HG03442 (cell line): ENCODE results near the gene YJU2.
"Not testable (repeated sequence)": the region's sequence is repeated elsewhere in the genome, so short reads cannot be mapped to it uniquely, and the experiment has no call there.

ENCODE experiments used
- ATAC-seq: cut with Tn5 transposase; IDR thresholded peaks from one replicate; pipeline ENCODE4 v1.9.1; 2021; ENCODE audit warnings: mild to moderate bottlenecking, moderate library complexity; ENCODE audit not compliant: unreplicated experiment

Gene YJU2

DNA sequence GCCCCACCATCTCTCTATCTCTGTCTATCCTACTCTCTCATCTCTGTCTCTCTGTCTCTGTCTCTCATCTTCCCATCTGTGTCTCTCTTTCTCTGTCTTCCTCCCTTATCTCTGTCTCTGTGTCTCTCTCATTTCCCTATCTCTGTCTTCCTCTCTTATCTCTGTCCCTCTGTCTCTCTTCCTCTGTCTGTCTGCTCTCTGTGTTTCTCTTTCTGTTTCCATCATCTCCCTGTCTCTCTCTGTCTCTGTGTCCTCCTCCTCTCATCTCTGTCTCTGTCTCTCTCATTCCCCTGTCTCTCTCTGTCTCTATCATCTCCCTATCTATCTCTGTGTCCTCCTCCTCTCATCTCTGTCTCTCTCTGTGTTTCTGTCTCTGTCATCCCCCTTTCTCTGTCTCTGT is 19.1 kb upstream of the YJU2 start:
- no peak for ATAC-seq

- ATAC-seq = no peak
Observed at GRCh38 chr19:4228765-4229178, 18.1 kb upstream of the YJU2 start.

DNA sequence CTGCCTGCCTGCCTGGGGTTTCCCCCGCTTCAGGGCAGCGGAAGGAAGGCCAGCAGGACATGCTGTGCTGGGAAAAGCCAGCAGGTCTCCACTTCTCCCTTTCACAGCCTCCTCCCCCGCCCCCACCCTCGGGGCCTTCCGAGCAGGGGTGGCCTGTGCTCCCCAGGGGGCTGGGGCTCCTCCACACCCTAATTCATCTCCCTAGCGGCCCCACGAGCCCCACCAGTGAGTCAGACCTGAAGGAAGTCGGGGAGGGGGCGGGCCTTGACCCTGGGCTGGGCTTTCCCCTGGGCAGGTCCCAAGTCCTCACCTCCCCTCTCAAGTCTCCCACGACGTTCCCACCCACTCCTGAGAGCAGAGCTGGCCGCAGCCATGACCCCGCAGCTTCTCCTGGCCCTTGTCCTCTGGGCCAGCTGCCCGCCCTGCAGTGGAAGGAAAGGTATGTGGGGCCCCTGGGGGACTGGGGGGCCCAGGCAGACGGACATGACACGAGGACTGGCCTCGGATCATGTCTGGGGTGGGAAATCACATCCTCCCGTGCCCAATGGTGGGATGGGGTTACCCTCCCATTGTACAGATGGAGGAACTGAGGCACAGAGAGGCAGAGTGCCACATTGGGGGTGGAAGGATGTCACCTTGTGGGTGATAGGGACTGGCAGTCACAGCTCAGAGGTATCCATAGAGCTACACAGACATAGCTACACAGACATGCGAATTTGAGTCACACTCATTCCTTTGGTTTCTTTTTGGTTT is 17.5 kb upstream of the YJU2 start, which contains the start of gene EBI3:
Gene EBI3, plus strand, starts transcription at position 345 of the 753 bp plus-strand sequence. Its CDS starts 28 bp downstream, at position 373.
- ATAC-seq = no peak

DNA sequence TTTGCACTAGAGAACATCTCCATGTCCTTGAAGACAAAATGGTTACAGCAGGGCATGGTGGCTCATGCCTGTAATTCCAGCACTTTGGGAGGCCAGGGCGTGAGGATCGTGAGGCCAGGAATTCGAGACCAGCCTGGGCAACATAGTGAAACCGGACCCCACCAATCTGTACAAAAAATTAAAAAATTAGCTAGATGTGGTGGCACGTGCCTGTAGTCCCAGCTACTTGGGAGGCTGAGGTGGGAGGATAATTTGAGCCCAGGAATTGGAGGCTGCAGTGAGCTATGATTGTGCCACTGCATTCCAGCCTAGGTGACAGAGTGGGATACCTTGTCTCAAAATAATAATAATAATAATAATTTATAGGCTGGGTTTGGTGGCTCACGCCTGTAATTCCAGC is 16.6 kb upstream of the YJU2 start:
- not testable (repeated sequence) for ATAC-seq

- not testable (repeated sequence) for ATAC-seq
Observed at GRCh38 chr19:4231521-4231920, 15.4 kb upstream of the YJU2 start.

DNA sequence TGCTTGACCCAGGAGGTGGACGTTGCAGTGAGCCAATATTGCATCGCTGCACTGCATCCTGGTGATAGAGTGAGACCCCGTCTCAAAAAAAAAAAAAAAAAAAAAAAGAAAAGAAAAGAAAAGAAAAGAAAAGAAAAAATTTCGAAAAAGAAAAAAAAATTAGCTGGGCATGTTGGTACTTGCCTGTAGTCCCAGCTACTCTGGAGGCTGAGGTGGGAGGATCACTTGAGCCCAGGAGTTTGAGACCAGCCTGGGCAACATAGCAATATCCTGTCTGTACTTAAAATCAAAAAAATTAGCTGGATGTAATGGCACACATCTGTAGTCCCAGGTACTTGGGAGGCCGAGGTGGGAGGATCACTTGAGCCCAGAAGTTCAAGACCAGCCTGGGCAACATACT is 14.7 kb upstream of the YJU2 start:
- ATAC-seq = not testable (repeated sequence)

GRCh38 chr19:4232614-4233281 is 14.1 kb upstream of the YJU2 start:
- no peak for ATAC-seq

DNA sequence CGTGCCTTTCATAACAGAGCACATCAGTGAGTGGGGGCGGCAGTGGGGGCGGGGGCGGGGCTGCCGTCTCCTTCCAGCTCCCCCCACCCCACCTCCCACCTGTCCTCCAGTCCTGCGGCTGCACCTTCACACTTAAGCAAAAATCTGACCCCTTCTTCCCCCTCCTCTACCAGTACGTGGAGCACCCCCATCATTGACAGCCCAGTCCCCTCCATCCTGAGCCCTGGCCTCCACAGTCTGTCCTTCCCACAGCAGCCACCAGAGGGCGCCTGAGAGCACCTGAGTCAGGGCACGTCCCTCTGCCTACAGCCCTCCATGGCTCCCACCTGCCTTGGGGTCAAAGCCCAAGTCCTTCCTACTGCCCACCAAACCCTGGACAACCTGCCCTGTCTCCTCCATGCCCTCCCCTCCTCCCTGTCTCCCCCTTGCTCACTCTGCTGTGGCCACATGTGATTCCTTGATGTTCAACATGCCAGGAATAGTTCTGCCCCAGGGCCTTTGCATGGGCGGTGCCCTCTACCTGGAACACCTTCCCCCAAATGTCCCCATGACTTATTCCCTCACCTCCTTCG is 13.5 kb upstream of the YJU2 start:
- no peak for ATAC-seq

GRCh38 chr19:4234142-4234861 is 12.6 kb upstream of the YJU2 start:
- no peak for ATAC-seq

DNA sequence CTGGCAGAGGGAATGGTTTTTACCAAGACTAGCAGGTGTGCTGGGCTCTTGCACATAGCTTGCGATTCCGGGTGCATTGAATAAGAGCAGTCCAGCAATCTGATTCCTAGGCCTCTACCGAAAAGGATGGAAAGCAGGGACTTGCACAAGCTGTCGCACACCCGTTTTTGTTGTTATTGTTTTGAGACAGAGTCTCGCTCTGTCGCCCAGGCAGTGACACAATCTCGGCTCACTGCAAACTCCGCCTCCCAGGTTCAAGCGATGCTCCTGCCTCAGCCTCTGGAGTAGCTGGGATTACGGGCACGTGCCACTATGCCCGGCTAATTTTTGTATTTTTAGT is 12.0 kb upstream of the YJU2 start:
- ATAC-seq = no peak

DNA sequence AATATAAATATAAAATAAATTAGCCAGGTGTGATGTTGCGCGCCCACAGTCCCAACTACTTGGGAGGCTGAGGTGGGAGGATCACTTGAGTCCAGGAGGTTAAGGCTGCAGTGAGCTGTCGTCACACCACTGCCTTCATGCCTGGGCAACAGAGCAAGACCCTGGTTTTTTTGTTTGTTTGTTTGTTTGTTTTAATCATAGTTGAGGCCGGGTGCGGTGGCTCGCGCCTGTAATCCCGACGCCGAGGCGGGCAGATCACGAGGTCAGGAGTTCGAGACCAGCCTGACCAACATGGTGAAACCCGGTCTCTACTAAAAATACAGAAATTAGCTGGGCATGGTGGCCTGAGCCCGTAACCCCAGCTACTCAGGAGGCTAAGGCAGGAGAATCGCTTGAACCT is 9.4 kb upstream of the YJU2 start:
- not testable (repeated sequence) for ATAC-seq

- ATAC-seq = no peak
Observed at GRCh38 chr19:4238831-4239230, 8.0 kb upstream of the YJU2 start.

GRCh38 chr19:4241824-4242430 is 5.0 kb upstream of the YJU2 start:
- no peak for ATAC-seq

DNA sequence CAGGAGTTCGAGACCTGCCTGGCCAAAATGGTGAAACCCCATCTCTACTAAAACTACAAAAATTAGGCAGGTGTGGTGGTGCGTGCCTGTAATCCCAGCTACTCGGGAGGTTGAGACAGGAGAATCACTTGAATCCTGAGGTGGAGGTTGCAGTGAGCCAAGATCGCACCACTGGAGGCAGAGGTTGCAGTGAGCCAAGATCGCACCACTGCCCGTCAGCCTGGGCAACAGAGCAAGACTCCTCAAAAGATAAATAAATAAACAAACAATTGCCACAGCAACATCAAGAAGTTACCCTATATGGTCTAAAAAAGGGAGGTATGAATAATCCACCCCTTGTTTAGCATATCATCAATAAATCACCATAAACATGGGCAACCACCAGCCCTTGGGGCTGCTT is 942 bp upstream of the YJU2 start:
- not testable (repeated sequence) for ATAC-seq

GRCh38 chr19:4256563-4256962 is 9.7 kb downstream of the YJU2 start:
- no peak for ATAC-seq

- ATAC-seq = no peak
Observed at GRCh38 chr19:4257025-4257424, 10.1 kb downstream of the YJU2 start.

GRCh38 chr19:4258181-4258580 is 11.3 kb downstream of the YJU2 start:
- ATAC-seq = no peak

DNA sequence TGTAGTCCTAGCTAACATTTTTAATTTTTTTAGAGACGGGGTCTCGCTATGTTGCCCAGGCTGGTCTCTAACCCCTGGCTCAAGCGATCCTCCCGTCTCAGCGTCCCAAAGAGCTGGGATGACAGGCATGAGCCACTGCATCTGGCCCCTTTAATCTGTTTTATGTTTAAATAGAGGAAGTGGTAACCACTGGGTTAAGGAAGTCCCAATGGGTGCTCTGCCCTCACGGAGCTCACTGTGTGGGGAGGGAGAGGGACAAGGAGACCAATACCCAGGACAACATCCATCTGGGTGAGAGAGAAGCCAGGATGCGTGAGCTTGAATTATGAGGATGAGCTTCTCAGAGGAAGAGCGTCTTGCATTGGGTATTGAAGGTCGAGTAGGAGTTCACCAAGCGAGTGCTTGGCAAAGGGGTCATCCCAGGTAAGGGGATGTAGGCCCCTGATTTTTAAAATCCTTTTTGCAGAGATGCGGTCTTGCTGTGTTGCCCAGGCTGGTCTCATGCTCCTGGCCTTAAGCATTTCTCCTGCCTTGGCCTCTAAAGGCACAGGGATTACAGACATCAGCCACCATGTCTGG is 13.8 kb downstream of the YJU2 start:
- ATAC-seq = no peak

GRCh38 chr19:4264812-4265211 is 17.9 kb downstream of the YJU2 start:
- no peak for ATAC-seq

DNA sequence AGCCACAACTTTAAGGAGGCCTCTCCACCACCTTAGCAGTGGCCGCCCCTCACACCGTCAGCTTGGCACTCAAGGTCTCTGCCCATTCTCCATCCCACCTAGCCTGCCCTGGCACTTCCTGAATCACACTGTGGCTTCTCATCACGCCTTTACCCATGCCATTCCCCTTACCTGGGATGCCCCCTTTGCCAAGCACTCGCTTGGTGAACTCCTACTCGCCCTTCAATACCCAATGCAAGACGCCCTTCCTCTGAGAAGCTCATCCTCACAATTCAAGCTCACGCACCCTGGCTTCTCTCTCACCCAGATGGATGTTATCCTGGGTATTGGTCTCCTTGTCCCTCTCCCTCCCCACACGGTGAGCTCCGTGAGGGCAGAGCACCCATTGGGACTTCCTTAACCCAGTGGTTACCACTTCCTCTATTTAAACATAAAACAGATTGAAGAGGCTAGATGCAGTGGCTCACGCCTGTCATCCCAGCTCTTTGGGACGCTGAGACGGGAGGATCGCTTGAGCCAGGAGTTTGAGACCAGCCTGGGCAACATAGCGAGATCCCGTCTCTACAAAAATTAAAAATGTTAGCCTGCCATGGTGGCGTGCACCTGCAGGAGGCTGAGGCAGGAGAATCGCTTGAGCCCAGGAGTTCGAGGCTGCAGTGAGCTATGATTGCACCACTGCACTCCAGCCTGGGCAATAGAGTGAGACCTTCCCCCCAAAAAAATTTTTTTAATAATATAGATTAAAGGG is 19.5 kb downstream of the YJU2 start:
- no peak for ATAC-seq
